GM19238 (cell line): Measurements from ENCODE around the gene IGFBP6.

Source experiments
- DNase-seq: peaks from one replicate; pipeline ENCODE4 v3.0.0; 2011; ENCODE audit warnings: low spot score; ENCODE audit not compliant: insufficient read length

Gene IGFBP6

GRCh38 chr12:53115891-53116648 lies 18.6 kb downstream of the IGFBP6 start:
- DNase-seq = no peak

GRCh38 chr12:53118751-53119300 lies 21.4 kb downstream of the IGFBP6 start:
- no peak for DNase-seq

- no peak for DNase-seq
Observed at GRCh38 chr12:53120685-53121525, 23.4 kb downstream of the IGFBP6 start.

- no peak for DNase-seq
Observed at GRCh38 chr12:53122961-53123468, 25.5 kb downstream of the IGFBP6 start.

GRCh38 chr12:53123578-53124351 lies 26.3 kb downstream of the IGFBP6 start:
- no peak for DNase-seq

- DNase-seq = no peak
Observed at GRCh38 chr12:53124352-53124723, 26.9 kb downstream of the IGFBP6 start.

- DNase-seq = no peak
Observed at GRCh38 chr12:53127169-53127568, 29.7 kb downstream of the IGFBP6 start.

- DNase-seq = no peak
Observed at GRCh38 chr12:53128780-53129569, 31.5 kb downstream of the IGFBP6 start.

GRCh38 chr12:53131844-53132243 lies 34.4 kb downstream of the IGFBP6 start:
- DNase-seq = no peak

GRCh38 chr12:53133722-53134121 lies 36.3 kb downstream of the IGFBP6 start:
- DNase-seq = no peak

- no peak for DNase-seq
Observed at GRCh38 chr12:53143355-53143754, 45.9 kb downstream of the IGFBP6 start.

GRCh38 chr12:53145383-53146260 lies 48.2 kb downstream of the IGFBP6 start:
- DNase-seq = no peak

GRCh38 chr12:53147181-53147580 lies 49.7 kb downstream of the IGFBP6 start:
- DNase-seq = no peak

GRCh38 chr12:53147653-53148052 lies 50.2 kb downstream of the IGFBP6 start:
- DNase-seq = no peak

- DNase-seq = no peak
Observed at GRCh38 chr12:53151039-53151438, 53.6 kb downstream of the IGFBP6 start.
